H1 (cell line): ENCODE results near the gene TTLL5. TPM values are rescaled to one million over a fixed set of nuclear protein-coding genes. Genes with fewer than 3 reads are reported as not detected.

Experiments
- E2F6 ChIP-seq: IDR thresholded peaks from 2 replicates; pipeline ENCODE4 v1.6.1; 2012; ENCODE audit warnings: inconsistent platforms
- TAF7 ChIP-seq: optimal IDR thresholded peaks from 2 replicates; pipeline ENCODE3; 2011; ENCODE audit warnings: low read depth, mild to moderate bottlenecking, inconsistent platforms, low read length, moderate library complexity, borderline replicate concordance
- polyA plus RNA-seq, 7 experiments: library from polyadenylated mRNA; depleted of rRNA in 3 of 7; stranded (reverse) in 5 of 7; unstranded in 2 of 7; fragments of >200 nt in 5 of 7; fragments of 200-250 nt in 2 of 7; gene quantifications; 1 replicate in 5 of 7; 2 replicates in 1 of 7; 4 replicates in 1 of 7; pipeline versions ENCODE4 v1.2.1 to v1.2.3, GENCODE V29; 2011 to 2013; ENCODE audit warnings: missing spikeins in 2 of 7, mixed read lengths in 2 of 7
- total RNA-seq: library from RNA; stranded (reverse); fragmentation: NEBNext Ultra II Directional; extraction: Animal tissue kit (Norgen Biotek cat#: 25700); gene quantifications from 2 replicates; pipeline ENCODE4 v1.2.1, GENCODE V29; 2021

Gene TTLL5
- total and polyA plus RNA-seq, 2 of the 8 experiments (the other 6 are each of a cell fraction or from before 2014, with no cell fraction given): 16.1 to 45.9 TPM

GRCh38 chr14:75842551-75842950 lies 181.5 kb downstream of the TTLL5 start (continued):
- TF ChIP-seq E2F6 (no peak), TAF7 (no peak)
